GM11168 (cell line): ENCODE data around the gene ELFN1.

Experiments
- in situ Hi-C: fragments of 300-500 bp; cut with MboI; formaldehyde crosslinking; loops from one replicate; pipeline ENCODE4 v1.12.0; 2022; ENCODE audit warnings: low sequenced_read_pairs; ENCODE audit not compliant: unreplicated experiment

The ELFN1 gene

GRCh38 chr7:1662101-1662500, 8.0 kb upstream of the ELFN1 start:
- in situ Hi-C loops = no loop called here

GRCh38 chr7:1662767-1663166, 7.3 kb upstream of the ELFN1 start:
- in situ Hi-C loops = no loop called here

- in situ Hi-C loops = no loop called here
Observed at GRCh38 chr7:1663223-1663622, 6.9 kb upstream of the ELFN1 start.

- in situ Hi-C loops = no loop called here
Observed at GRCh38 chr7:1663857-1664651, 6.0 kb upstream of the ELFN1 start.

GRCh38 chr7:1664711-1665548, 5.1 kb upstream of the ELFN1 start:
- in situ Hi-C loops = no loop called here

GRCh38 chr7:1665549-1666316, 4.3 kb upstream of the ELFN1 start:
- in situ Hi-C loops = no loop called here

- in situ Hi-C loops = no loop called here
Observed at GRCh38 chr7:1666317-1666822, 3.7 kb upstream of the ELFN1 start.

GRCh38 chr7:1666823-1667565, 3.1 kb upstream of the ELFN1 start:
- in situ Hi-C loops = no loop called here

GRCh38 chr7:1667566-1668395, 2.3 kb upstream of the ELFN1 start:
- in situ Hi-C loops = no loop called here

- in situ Hi-C loops = no loop called here
Observed at GRCh38 chr7:1668396-1669063, 1.5 kb upstream of the ELFN1 start.

- in situ Hi-C loops = no loop called here
Observed at GRCh38 chr7:1669064-1669951, 769 bp upstream of the ELFN1 start.

GRCh38 chr7:1670894-1671593, 967 bp downstream of the ELFN1 start:
- in situ Hi-C loops = no loop called here

- in situ Hi-C loops = no loop called here
Observed at GRCh38 chr7:1671594-1672451, 1.7 kb downstream of the ELFN1 start.

GRCh38 chr7:1672851-1673486, 2.9 kb downstream of the ELFN1 start:
- in situ Hi-C loops = no loop called here

GRCh38 chr7:1673581-1674118, 3.6 kb downstream of the ELFN1 start:
- in situ Hi-C loops = no loop called here
